HG03175 (cell line): ENCODE results near the gene COPB2.
"Not testable (repeated sequence)": the region's sequence is repeated elsewhere in the genome, so short reads cannot be mapped to it uniquely, and the experiment has no call there.

Experiments
- ATAC-seq: cut with Tn5 transposase; IDR thresholded peaks from one replicate; pipeline ENCODE4 v1.9.1; 2021; ENCODE audit warnings: mild to moderate bottlenecking, moderate library complexity; ENCODE audit not compliant: unreplicated experiment

The COPB2 gene

DNA sequence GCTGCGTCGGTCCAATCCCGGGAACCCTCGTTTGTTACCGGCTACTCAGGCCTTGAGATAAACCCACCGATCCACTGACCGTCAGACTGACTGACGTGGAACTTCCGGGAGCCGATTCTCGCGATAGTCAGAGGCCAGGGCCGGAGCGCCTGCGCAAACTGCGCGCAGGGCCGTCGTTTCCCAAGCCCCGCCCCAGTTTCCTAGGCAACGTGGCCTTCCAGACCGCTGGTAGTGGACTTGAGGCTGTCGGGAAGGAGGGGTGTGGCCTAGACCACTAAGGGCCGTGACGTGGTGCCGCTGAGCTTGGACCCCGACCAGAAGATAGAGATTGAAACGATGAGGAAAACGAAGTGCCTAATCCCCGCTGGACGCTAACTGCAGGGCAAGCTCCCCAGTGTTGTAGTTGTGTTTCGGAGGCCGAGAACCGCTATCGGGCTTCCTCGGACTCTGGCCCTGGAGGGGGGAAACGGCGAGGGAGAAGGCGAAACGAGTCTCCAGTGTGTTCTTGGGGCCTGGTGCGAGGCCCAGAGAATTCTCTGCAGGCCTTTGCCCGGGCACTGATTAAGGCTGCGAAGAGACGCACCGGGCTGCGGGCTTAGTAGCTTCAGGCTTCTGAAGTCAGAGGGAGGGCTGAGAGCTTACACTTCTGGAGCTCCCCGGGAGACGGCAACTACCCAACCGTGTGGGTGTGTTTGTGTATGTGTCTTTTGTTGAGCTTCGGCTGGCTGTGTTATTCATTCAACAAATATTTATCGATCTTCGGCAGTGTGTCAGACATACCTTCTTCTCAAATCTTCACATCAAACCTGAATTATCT is at the start of gene COPB2:
COPB2 (minus strand) TSS at position 96 of the 817 bp plus-strand sequence. CDS start 97 bp downstream, outside the sequence.
- peak; percentile 98 for ATAC-seq

DNA sequence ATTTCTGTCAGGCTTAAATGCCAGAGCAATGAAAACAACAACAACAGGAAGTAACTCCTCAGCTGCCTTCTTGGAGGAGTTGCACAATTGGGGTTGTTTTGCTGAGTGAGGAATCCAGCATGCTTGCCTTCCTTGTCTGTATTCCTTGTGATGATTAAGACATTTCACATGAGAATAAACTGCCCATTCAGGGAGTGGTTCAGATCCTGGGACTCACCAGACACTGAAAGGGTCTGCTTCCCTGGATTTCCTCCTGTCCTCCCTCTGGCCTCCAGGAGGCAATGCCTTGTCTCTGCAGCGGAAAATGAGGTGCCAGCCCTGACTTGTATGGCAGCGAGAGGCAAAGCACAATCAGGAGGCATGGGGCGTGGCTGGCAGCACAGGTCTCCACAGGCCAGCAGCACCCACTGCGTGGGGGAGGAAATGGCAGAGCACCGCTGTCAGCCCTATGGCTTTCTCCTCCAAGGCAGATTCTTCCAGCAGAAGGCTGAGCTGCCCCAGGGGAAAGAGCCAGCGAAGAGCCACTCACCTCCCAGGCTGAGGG is 45.4 kb upstream of the COPB2 start:
- no peak for ATAC-seq

DNA sequence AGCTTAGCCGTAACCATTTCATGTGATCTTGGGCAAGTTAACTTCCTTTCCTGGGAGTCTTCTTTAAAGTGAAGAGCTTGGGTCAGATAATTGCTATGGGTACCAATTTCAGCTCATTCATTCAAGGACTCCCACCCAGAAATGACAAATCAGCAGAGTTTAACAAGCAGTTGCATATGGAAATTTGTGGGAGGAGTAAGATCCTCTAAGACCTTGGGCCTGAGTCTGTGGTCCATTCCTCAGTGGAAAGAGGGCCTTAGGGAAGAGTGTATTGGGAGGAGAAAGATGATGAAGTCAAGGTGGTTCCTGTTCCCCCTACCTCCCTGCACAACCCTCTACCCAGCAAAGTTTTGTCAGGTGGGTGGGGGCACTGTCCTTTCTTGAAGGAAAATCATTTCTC is 44.8 kb upstream of the COPB2 start:
- no peak for ATAC-seq

DNA sequence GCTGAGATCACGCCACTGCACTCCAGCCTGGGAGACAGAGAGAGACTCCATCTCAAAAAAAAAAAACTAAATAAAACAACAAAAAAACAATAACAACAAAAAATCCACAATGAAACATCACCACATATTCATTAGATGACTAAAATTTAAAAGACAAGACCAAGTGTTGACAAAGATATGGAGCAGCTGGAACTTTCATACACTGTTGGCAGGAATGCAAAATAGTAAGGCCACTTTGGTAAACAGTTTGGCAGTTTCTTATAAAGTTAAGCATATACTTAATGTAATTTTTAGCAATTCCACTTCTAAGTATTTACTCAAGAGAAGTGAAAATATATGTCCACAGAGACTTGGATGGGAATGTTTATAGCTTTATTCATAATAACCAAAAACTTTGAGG is 43.6 kb upstream of the COPB2 start:
- ATAC-seq, result no peak

DNA sequence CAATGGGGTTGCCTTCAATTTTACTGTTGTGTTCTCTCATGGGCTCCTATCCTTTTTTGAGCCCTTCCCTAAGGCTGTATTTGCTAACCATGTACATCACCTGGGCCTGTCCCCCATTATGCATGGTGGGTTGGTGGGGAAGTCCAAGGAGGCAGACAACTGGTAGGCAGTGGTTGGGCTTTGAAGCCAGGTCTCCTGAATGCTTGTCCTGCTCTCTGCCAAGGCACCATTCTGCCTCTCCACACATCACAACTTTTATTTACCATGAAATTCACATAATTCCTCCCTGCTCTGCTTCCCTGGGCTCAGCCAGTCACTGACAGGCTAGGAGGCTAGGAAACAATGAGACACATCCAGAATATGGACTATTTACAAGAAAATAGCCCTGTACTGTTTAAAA is 41.0 kb upstream of the COPB2 start:
- ATAC-seq, result no peak

DNA sequence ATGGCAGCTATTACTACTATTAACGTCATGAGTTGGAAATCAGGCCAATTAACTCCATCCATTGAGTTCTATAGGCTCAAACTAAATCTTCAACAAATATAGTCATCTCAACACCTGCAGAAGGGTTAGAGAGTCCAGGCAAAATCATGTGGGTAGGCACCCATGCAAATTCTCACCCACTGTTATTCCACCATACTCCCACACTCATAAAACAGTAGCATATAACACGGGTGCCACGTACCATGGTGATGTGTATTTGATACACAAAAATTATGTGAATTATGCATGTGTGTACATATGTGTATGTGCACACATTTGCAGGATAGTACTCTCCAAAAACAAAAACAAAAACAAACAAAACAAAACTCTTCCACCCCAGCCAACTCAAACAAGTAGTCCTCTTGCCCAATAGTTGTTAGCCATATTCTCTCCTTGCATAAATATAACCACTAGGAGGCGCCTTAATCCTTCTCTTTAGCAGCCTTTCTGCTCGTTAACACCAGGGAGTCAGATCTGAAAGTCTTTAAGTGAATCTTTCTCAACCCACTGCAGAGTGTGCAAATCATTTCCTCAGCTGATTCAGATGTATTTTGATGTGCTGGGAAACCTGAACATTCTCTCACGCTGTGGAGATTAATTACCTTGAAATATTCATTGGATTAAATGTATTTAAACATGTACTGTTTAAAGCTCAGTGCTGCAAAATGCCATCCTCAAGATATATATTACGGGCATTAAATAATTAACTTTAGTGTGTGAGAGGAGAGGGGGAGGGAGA is 38.0 kb upstream of the COPB2 start:
- peak; percentile 92 for ATAC-seq

DNA sequence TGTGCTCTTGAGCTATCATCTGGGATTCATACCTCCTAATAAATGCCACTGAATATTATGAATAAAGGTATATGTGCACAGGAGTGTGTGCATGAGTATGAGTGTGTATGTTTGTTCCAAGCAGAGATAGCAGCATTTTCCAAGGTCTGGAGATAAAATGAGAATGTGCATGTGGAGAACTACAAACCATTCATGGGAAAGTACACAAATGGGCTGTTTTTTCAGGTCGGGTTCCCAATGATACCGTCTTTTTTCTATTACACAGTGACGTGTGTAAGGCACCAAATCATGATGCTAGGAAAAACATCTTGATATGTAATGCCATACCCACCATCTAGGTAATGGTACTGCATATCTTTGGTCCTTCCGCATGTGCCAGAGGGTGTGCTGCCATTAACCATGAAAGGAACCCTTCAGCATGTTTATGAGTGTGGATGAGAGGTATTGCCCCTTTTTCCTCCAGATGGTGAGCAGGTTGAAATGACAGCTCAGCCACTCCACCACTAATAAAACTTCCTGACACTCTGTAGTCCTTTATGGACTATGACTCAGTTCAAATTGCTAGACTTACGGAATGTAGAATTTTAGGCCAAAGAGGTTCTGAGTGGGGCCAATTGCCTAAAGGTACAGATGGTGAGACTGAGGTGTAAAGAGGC is 36.4 kb upstream of the COPB2 start:
- ATAC-seq, result no peak

DNA sequence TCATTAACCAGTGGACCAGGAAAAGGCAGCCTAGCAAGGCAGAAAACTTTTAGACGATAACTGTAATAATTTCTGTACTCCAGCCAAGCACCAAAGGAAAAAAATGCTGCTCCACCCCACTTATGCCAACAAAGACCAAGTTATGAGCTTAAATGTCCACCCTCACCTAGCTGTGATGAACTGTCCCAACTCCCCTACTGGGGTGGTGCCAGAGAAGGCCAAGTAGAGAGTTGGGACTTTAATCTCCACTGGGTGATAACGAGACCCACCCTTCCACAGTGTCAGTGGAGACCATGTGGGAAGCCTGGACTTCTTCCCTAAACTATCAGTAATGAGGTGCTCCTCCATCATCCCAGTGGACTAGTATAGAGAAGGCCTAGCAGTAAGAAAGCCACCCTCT is 33.8 kb upstream of the COPB2 start:
- ATAC-seq, result no peak

DNA sequence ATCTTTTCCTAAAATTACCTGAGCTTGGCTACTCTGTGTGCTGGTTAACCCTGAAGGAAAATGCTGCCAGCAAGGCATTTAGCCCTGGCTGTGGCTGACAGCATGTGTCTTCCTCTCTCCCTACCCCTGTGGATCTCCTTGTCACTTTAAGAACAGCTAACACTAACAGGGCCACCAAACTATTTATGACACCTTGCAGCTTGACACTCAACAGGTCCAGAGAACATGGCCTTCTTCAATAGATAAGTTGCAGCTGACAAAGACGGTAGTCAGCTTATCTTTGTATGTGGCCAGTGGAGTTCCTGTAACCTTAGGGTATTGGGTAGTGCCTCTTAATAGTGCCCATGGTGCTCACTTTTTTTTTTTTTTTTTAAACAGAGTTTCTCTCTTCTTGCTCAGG is 32.0 kb upstream of the COPB2 start:
- no peak for ATAC-seq

DNA sequence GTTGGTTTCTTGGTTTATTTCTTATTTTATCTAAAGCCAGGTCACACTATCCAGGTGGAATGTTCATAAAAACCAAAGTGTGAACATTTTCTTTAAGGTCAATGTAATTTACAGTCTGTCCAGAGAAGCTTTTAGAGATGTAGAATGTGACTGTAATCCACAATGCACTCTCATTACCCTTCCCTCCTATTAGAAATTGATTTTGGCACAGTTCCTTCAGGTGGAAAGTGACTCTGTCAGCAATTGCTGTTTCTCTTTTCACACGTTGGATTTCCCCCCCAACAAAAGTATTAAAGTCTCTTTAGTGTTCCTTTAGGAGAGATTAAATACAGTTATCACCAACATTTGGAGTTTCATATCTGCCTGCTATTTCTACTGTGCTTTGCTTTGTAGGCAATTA is 31.6 kb upstream of the COPB2 start:
- no peak for ATAC-seq

DNA sequence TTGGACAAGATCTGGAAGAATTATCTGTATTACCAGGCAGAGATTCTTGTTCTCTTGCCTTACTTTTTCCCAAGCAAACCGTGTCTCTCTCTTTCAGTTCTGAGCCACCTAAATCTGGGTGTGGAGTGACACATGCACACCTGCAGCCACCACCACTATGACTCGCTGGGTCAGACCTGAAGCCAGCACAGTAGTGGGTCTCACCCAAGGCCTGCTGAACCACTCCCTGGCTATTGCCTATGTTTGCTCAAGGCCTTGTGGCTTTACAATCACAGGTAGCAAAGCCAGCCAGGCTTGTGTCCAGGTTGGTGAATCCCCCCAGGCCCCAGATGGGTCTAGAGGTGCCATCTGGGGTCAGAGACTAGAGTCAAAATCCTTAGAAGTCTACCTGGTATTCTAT is 28.7 kb upstream of the COPB2 start:
- no peak for ATAC-seq

DNA sequence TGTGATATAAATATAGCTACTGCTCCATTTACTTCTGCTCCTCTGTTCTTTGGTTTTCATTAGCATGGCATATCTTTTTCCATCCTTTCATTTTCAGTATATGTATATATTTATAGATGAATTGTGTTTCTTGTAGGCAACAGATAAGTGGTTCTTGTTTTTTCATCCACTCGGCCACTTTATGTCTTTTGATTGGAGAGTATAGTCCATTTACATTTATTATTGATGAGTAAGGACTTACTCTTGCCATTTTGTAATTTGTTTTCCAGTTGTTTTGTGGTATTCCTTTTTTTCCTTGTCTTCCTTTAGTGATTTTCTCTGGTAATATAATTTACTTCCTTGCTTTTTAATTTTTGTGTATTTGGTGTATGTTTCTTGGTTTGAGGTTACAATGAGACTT is 26.8 kb upstream of the COPB2 start:
- ATAC-seq, result no peak

DNA sequence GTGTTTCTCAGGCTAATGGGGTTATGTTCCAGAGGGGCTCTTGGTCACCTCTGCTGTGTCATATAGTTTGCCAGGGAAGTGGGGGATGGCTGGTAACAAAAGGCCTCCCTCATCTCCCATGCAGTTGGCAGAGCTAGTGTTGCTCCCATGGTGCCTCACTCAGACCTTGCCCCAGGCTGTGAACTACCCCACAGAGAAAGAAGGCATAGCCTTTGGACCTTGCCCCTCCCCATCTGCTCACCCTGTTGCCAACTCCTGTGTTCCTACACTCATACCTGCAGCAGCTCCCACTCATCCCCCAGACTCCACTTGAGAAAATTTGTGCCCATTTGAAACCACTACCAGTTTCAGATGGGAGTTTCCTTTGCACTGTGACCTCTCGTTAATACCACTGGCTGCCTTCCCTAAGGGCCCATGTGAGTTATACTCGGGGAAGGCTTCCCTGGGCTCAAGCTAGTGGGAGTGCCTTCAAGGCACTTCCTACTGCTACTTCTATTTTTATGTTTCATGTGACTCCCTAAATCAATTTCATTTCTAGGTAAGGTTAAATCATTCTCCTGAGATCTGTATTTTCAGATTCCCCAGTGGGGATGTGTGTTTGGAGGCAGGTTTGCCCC is 25.3 kb upstream of the COPB2 start:
- no peak for ATAC-seq

DNA sequence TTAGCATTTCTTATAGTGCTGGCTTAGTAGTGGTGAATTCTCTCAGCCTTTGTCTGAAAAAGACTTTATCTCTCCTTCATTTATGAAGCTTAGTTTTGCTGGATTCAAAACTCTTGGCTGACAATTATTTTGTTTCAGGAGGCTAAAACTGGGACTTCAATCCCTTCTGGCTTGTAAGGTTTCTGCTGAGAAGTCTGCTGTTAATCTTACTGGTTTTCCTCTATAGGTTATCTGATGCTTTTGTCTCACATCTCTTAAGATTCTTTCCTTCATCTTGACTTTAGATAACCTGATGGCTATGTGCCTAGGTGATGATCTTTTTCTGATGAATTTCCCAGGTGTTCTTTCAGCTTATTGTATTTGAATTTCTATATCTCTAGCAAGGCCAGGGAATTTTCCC is 23.4 kb upstream of the COPB2 start:
- not testable (repeated sequence) for ATAC-seq

DNA sequence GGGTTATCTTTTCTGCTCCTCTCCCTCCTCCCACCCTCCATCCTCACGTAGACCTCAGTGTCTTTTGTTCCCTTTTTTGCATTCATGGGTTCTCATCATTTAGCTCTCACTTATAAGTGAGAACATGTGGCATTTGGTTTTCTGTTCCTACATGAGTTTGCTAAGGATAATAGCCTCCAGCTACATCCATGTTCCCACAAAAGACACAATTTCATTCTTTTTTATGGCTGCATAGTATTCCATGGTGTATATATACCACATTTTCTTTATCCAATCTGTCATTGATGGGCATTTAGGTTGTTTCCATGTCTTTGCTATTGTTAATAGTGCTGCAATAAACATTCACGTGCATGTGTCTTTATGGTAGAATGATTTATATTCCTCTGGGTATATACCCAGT is 11.7 kb upstream of the COPB2 start:
- not testable (repeated sequence) for ATAC-seq

DNA sequence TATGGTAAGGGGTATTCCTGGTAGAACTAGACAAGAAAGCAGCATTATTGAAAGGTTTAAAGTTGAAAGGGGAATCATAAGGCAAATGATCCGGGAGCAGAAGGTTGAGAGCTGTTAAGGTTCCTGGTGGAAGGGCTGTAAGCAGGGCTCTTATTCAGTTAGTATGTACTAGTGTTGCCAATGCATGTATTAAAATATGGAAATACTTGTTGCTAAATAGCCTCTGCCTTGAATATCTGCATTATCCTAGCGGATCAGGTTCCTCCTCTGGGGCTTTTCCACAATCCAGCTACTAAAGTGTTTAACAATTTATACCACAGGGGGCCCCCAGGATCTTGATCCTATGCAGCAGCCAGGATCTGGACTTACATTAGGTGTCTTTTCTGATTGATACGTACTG is 7.3 kb upstream of the COPB2 start:
- ATAC-seq, result no peak

DNA sequence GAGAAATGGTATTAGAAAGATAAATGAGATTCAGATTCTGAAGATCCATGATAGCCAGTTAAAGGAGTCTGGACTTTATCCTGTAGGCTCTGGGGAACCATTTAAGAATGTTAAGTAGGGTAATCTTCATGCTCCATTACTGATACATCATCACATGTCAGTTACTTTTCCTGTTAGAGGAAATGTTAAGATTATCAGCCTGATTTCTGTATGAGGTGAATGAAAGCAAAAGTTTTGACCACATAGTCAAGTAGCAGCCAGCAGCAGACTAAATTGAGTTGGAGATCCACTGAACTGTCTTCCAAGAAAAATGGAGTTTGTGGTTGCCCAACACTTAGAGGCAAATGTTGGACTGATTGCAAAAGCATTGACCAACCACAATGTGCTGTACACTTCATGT is 4.7 kb upstream of the COPB2 start:
- no peak for ATAC-seq

DNA sequence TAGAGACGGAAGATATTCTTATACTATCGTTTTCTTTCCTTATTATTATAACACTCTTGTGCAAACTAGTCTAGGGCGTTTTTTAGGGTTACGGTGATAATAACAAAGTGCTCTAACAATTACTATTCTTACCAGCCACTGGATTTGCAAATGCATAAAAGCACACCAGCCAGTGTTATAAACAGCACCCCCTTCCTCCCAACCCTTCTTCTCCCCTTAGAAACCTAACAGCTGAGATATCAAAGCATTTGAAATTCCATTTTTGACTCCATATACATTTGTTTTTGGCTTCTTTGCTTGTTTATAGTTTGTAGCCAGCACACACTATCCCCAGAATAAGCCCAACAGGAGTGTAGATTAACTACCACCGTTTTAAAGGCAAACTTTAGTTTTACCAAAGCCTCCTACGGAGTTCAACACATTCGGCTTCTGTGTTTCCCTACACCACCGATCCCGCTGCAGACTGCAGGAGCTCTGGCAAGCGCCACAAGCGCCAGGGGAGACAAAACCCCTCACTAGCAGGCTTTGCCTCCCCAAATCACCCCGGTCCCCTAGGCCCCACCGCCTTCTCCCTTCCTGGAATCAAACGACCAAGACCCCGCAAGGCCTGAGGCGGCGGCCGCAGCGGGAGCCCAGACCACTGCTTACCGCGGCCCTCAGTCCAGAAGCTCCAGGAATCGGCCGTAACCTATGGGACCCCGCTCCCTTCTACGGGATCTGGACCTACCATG is 461 bp downstream of the COPB2 start:
- ATAC-seq, result no peak

DNA sequence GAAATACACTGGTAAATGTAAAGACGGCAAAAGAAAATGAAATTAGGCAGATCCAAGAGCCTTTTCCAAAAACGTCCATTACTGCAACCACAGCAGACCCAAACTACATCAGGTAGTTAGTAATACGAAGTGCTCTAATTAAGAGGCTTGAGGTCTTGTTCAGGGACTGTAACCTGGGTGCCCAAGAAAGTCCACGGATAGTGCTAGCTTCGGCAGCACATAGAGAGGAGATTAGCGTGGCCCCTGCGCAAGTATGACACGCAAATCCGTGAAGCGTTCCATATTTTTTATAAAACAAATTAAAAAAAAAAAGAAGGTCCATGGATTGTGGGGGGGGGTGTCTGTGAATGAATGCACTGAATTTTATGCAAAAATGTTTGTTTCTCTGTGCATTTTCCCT is 1.4 kb downstream of the COPB2 start:
- no peak for ATAC-seq

DNA sequence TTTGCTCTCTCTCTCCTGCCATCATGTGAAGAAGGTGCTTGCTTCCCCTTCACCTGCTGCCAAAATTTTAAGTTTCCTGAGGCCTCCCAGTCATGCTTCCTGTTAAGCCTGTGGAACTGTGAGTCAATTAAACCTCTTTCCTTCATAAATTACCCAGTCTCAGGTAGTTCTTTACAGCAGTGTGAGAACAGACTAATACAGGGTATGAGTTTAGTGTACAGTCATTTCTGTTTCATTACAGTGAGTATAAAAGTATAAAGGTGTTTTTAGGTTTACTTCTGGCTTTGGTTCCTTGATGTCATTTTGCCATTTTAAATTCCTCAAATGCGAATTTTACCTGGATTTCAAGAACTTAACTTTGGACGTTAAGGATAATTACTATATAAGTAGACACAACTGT is 7.2 kb downstream of the COPB2 start:
- ATAC-seq, result not testable (repeated sequence)
